SK-N-SH treated with all-trans-retinoic acid at 6 μM for 48 hours (cell line): ENCODE data around the gene TTC12.

ENCODE experiments used
- ATAC-seq: fragments of 200-7000 bp; cut with Tn5 transposase; 3 replicates; pipeline ENCODE4 v1.9.1; 2020; ENCODE audit warnings: mild to moderate bottlenecking, moderate library complexity
- ARNTL ChIP-seq: fragments of 450-650 bp; formaldehyde crosslinking; IDR thresholded peaks from 2 replicates; pipeline ENCODE4 v1.5.0; 2020; ENCODE audit warnings: low read depth, mild to moderate bottlenecking, moderate library complexity, borderline replicate concordance
- BACH2 ChIP-seq: fragments of 250-450 bp; sonication (Bioruptor Pico); IDR thresholded peaks from 2 replicates; pipeline ENCODE4 v1.9.0; 2021; ENCODE audit warnings: mild to moderate bottlenecking, borderline replicate concordance
- CSDC2 ChIP-seq: fragments of 250-450 bp; sonication (Bioruptor Pico); IDR thresholded peaks from 2 replicates; pipeline ENCODE4 v1.5.0; 2020; ENCODE audit warnings: mild to moderate bottlenecking, moderate library complexity
- ESRRG ChIP-seq: fragments of 250-450 bp; sonication (Bioruptor Pico); IDR thresholded peaks from 2 replicates; pipeline ENCODE4 v1.6.1; 2021; ENCODE audit warnings: mild to moderate bottlenecking
- GLIS3 ChIP-seq: fragments of 250-450 bp; sonication (Bioruptor Pico); IDR thresholded peaks from 2 replicates; pipeline ENCODE4 v1.5.0; 2020; ENCODE audit warnings: mild to moderate bottlenecking, moderate library complexity
- ISL1 ChIP-seq: fragments of 250-450 bp; sonication (Bioruptor Pico); IDR thresholded peaks from 2 replicates; pipeline ENCODE4 v2.1.2; 2022; ENCODE audit warnings: mild to moderate bottlenecking, moderate library complexity
- OSR1 ChIP-seq: fragments of 250-450 bp; sonication (Bioruptor Pico); IDR thresholded peaks from 2 replicates; pipeline ENCODE4 v1.8.0; 2022; ENCODE audit warnings: moderate library complexity, mild to moderate bottlenecking, inconsistent platforms
- PPARA ChIP-seq: fragments of 250-450 bp; sonication (Bioruptor Pico); IDR thresholded peaks from 2 replicates; pipeline ENCODE4 v1.5.0; 2020; ENCODE audit warnings: mild to moderate bottlenecking, borderline replicate concordance
- RARB ChIP-seq: fragments of 250-450 bp; sonication (Bioruptor Pico); IDR thresholded peaks from 2 replicates; pipeline ENCODE4 v1.8.0; 2021; ENCODE audit warnings: mild to moderate bottlenecking, moderate library complexity
- TCF4 ChIP-seq: fragments of 250-450 bp; sonication (Bioruptor Pico); IDR thresholded peaks from 2 replicates; pipeline ENCODE4 v1.8.0; 2021; ENCODE audit warnings: mild to moderate bottlenecking, moderate library complexity, borderline replicate concordance
- TOX ChIP-seq: fragments of 250-450 bp; sonication (Bioruptor Pico); IDR thresholded peaks from 2 replicates; pipeline ENCODE4 v1.8.0; 2021; ENCODE audit warnings: mild to moderate bottlenecking, moderate library complexity, borderline replicate concordance
- ZFP3 ChIP-seq: fragments of 250-450 bp; sonication (Bioruptor Pico); IDR thresholded peaks from 2 replicates; pipeline ENCODE4 v1.5.0; 2020; ENCODE audit warnings: mild to moderate bottlenecking, moderate library complexity
- ZFP30 ChIP-seq: fragments of 450-650 bp; formaldehyde crosslinking; IDR thresholded peaks from 2 replicates; pipeline ENCODE4 v1.5.0; 2022; ENCODE audit warnings: mild to moderate bottlenecking, moderate library complexity
- ZNF565 ChIP-seq: fragments of 450-650 bp; formaldehyde crosslinking; conservative IDR thresholded peaks from 2 replicates; pipeline ENCODE4 v1.5.0; 2020; ENCODE audit warnings: low read depth, mild to moderate bottlenecking, moderate library complexity
- ZNF70 ChIP-seq: fragments of 450-650 bp; formaldehyde crosslinking; IDR thresholded peaks from 2 replicates; pipeline ENCODE4 v1.5.0; 2020; ENCODE audit warnings: mild to moderate bottlenecking, moderate library complexity
- ZNF8 ChIP-seq: fragments of 450-650 bp; formaldehyde crosslinking; IDR thresholded peaks from 2 replicates; pipeline ENCODE4 v1.5.0; 2020; ENCODE audit warnings: mild to moderate bottlenecking, moderate library complexity
- TF ChIP-seq, protein P1 (sequence below): fragments of 250-450 bp; sonication (Bioruptor Pico); IDR thresholded peaks from 2 replicates; pipeline ENCODE4 v1.8.0; 2021; ENCODE audit warnings: low read depth, mild to moderate bottlenecking, moderate library complexity, borderline replicate concordance
- TF ChIP-seq, protein P2 (sequence below): fragments of 250-450 bp; sonication (Bioruptor Pico); IDR thresholded peaks from 2 replicates; pipeline ENCODE4 v1.8.0; 2020; ENCODE audit warnings: mild to moderate bottlenecking, moderate library complexity, borderline replicate concordance
- TF ChIP-seq, protein P3 (sequence below): fragments of 250-450 bp; sonication (Bioruptor Pico); IDR thresholded peaks from 2 replicates; pipeline ENCODE4 v1.5.1; 2020; ENCODE audit warnings: low read depth, mild to moderate bottlenecking, moderate library complexity
- TF ChIP-seq, protein P4 (sequence below): fragments of 250-450 bp; sonication (Bioruptor Pico); IDR thresholded peaks from 2 replicates; pipeline ENCODE4 v1.5.0; 2020; ENCODE audit warnings: mild to moderate bottlenecking, moderate library complexity
- TF ChIP-seq, protein P5 (sequence below): fragments of 250-450 bp; sonication (Bioruptor Pico); IDR thresholded peaks from 2 replicates; pipeline ENCODE4 v1.5.1; 2021; ENCODE audit warnings: mild to moderate bottlenecking, moderate library complexity

The TTC12 gene

DNA sequence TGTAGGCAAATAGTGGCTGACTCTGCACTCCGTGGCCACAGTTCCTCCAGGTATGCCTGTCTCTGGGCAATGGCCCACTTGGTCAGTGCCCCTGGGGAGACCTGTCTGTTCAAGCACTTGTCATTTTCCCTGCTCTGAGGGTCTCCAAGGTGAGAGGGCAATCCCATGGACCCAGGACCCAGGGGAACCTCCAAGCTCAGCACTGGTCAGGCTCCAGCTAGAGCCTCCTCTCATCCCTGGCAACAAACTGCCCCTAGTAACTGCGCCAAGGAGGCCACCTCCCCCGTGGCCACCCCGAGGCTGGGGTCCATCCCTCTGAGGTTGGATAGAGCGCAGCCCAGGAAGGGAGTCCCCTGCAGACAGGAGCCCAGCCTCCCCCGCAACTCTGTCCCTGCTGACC lies 72.5 kb downstream of the TTC12 start (continued):
- TF ChIP-seq, protein P1, sequence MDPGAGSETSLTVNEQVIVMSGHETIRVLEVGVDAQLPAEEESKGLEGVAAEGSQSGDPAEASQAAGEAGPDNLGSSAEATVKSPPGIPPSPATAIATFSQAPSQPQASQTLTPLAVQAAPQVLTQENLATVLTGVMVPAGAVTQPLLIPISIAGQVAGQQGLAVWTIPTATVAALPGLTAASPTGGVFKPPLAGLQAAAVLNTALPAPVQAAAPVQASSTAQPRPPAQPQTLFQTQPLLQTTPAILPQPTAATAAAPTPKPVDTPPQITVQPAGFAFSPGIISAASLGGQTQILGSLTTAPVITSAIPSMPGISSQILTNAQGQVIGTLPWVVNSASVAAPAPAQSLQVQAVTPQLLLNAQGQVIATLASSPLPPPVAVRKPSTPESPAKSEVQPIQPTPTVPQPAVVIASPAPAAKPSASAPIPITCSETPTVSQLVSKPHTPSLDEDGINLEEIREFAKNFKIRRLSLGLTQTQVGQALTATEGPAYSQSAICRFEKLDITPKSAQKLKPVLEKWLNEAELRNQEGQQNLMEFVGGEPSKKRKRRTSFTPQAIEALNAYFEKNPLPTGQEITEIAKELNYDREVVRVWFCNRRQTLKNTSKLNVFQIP (CRISPR knock-in tag) = no peak
- TF ChIP-seq ZFP30 (CRISPR knock-in tag) (no peak), PPARA (CRISPR knock-in tag) (no peak), ESRRG (CRISPR knock-in tag) (no peak)
- TF ChIP-seq, protein P2, sequence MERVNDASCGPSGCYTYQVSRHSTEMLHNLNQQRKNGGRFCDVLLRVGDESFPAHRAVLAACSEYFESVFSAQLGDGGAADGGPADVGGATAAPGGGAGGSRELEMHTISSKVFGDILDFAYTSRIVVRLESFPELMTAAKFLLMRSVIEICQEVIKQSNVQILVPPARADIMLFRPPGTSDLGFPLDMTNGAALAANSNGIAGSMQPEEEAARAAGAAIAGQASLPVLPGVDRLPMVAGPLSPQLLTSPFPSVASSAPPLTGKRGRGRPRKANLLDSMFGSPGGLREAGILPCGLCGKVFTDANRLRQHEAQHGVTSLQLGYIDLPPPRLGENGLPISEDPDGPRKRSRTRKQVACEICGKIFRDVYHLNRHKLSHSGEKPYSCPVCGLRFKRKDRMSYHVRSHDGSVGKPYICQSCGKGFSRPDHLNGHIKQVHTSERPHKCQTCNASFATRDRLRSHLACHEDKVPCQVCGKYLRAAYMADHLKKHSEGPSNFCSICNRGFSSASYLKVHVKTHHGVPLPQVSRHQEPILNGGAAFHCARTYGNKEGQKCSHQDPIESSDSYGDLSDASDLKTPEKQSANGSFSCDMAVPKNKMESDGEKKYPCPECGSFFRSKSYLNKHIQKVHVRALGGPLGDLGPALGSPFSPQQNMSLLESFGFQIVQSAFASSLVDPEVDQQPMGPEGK (CRISPR knock-in tag) = no peak
- TF ChIP-seq, protein P3, sequence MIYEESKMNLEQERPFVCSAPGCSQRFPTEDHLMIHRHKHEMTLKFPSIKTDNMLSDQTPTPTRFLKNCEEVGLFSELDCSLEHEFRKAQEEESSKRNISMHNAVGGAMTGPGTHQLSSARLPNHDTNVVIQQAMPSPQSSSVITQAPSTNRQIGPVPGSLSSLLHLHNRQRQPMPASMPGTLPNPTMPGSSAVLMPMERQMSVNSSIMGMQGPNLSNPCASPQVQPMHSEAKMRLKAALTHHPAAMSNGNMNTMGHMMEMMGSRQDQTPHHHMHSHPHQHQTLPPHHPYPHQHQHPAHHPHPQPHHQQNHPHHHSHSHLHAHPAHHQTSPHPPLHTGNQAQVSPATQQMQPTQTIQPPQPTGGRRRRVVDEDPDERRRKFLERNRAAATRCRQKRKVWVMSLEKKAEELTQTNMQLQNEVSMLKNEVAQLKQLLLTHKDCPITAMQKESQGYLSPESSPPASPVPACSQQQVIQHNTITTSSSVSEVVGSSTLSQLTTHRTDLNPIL (CRISPR knock-in tag) = no peak

DNA sequence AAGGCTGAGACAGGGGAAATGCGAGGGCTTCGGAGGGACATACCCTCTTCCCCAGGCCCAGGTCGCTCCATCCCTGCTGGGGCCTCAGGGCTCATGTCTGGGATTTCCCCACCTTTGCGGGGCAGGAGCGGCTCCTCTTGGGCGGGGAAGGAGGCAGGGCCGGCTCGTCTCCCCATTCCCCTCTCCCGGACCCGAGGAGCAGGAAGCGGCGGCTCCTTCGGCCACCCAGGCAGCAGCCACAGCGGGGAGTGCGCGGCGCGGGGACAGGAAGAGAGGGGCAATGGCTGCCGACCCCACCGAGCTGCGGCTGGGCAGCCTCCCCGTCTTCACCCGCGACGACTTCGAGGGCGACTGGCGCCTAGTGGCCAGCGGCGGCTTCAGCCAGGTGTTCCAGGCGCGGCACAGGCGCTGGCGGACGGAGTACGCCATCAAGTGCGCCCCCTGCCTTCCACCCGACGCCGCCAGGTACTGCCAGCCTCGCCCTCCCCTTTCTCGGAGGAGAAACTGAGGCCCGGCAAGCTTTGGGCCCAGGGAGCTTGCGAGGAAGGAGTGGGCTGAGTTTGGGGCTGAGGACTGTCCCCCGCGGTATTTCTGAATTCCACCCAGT lies 73.3 kb downstream of the TTC12 start, which contains the start of gene ANKK1:
Gene ANKK1, plus strand, starts transcription at position 175 of the 607 bp plus-strand sequence. Its CDS starts 106 bp downstream, at position 281.
- ATAC-seq = no peak
- TF ChIP-seq PPARA (CRISPR knock-in tag) = no peak
- no peak for TF ChIP-seq ESRRG (CRISPR knock-in tag)
- no peak for TF ChIP-seq OSR1 (CRISPR knock-in tag)
- TF ChIP-seq TCF4 (CRISPR knock-in tag) = no peak

DNA sequence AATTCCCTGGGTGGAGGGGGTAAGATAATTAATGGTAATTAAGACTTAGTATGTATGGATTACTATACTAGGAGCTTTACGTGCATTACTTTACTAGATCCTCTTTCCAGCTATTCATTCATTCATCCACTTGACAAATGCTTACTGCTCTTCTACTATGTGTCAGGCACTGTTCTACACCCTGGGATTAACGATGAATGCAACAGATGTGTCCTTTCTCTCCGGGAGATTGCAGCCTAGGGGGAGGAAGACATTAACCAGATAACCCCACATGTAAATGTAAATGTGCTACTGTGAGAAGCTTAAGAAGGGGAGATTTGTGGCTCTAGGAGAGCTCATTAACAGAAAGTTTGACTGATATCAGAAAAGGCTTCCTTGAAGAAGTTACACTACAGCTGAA lies 74.9 kb downstream of the TTC12 start:
- ATAC-seq = no peak
- TF ChIP-seq ZFP3 (CRISPR knock-in tag) = no peak
- no peak for TF ChIP-seq ZNF8 (CRISPR knock-in tag)
- no peak for TF ChIP-seq ZNF70 (CRISPR knock-in tag)
- TF ChIP-seq, protein P3 (CRISPR knock-in tag) = no peak
- no peak for TF ChIP-seq ZFP30 (CRISPR knock-in tag)
- TF ChIP-seq, protein P4, sequence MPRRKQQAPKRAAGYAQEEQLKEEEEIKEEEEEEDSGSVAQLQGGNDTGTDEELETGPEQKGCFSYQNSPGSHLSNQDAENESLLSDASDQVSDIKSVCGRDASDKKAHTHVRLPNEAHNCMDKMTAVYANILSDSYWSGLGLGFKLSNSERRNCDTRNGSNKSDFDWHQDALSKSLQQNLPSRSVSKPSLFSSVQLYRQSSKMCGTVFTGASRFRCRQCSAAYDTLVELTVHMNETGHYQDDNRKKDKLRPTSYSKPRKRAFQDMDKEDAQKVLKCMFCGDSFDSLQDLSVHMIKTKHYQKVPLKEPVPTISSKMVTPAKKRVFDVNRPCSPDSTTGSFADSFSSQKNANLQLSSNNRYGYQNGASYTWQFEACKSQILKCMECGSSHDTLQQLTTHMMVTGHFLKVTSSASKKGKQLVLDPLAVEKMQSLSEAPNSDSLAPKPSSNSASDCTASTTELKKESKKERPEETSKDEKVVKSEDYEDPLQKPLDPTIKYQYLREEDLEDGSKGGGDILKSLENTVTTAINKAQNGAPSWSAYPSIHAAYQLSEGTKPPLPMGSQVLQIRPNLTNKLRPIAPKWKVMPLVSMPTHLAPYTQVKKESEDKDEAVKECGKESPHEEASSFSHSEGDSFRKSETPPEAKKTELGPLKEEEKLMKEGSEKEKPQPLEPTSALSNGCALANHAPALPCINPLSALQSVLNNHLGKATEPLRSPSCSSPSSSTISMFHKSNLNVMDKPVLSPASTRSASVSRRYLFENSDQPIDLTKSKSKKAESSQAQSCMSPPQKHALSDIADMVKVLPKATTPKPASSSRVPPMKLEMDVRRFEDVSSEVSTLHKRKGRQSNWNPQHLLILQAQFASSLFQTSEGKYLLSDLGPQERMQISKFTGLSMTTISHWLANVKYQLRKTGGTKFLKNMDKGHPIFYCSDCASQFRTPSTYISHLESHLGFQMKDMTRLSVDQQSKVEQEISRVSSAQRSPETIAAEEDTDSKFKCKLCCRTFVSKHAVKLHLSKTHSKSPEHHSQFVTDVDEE = no peak
- TF ChIP-seq, protein P5, sequence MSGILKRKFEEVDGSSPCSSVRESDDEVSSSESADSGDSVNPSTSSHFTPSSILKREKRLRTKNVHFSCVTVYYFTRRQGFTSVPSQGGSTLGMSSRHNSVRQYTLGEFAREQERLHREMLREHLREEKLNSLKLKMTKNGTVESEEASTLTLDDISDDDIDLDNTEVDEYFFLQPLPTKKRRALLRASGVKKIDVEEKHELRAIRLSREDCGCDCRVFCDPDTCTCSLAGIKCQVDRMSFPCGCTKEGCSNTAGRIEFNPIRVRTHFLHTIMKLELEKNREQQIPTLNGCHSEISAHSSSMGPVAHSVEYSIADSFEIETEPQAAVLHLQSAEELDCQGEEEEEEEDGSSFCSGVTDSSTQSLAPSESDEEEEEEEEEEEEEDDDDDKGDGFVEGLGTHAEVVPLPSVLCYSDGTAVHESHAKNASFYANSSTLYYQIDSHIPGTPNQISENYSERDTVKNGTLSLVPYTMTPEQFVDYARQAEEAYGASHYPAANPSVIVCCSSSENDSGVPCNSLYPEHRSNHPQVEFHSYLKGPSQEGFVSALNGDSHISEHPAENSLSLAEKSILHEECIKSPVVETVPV = no peak
- no peak for TF ChIP-seq GLIS3 (CRISPR knock-in tag)
- TF ChIP-seq ZNF565 = no peak
- TF ChIP-seq, protein P2 (CRISPR knock-in tag) = no peak
- no peak for TF ChIP-seq OSR1 (CRISPR knock-in tag)
- TF ChIP-seq RARB (CRISPR knock-in tag) = no peak
- no peak for TF ChIP-seq BACH2 (CRISPR knock-in tag)
- TF ChIP-seq ISL1 (CRISPR knock-in tag) = no peak
- no peak for TF ChIP-seq ESRRG (CRISPR knock-in tag)
- TF ChIP-seq ARNTL (CRISPR knock-in tag) = no peak
- TF ChIP-seq TOX (CRISPR knock-in tag) = no peak
- TF ChIP-seq PPARA (CRISPR knock-in tag) = no peak
- TF ChIP-seq CSDC2 (CRISPR knock-in tag) = no peak
